Stimulated activated CD4-positive, alpha-beta T cell treated with anti-CD3 and anti-CD28 coated beads, TNF-alpha, amount 100 ng/mL, for 1 hour (primary cell): ENCODE results near the gene OR7G1.
"Not testable (repeated sequence)": the region's sequence is repeated elsewhere in the genome, so short reads cannot be mapped to it uniquely, and the experiment has no call there.

Source experiments
- DNase-seq, 3 donors: peaks; one replicate each; pipeline ENCODE4 v3.0.0-alpha.2; 2020; ENCODE audit warnings: low read depth in 3 of 3, low spot score in 1 of 3

OR7G1 gene

GRCh38 chr19:9078651-9079050 lies 36.9 kb downstream of the OR7G1 start:
- no peak for DNase-seq

GRCh38 chr19:9076901-9077300 lies 38.7 kb downstream of the OR7G1 start:
- DNase-seq: no peak

GRCh38 chr19:9075064-9075949 lies 40.3 kb downstream of the OR7G1 start:
- no peak for DNase-seq

GRCh38 chr19:9073806-9074205 lies 41.8 kb downstream of the OR7G1 start:
- DNase-seq: no peak

- not testable (repeated sequence) for DNase-seq
Observed at GRCh38 chr19:9071720-9072119, 43.8 kb downstream of the OR7G1 start.

GRCh38 chr19:9070066-9070465 lies 45.5 kb downstream of the OR7G1 start:
- no peak for DNase-seq

- no peak for DNase-seq
Observed at GRCh38 chr19:9065457-9066014, 50.0 kb downstream of the OR7G1 start.
